SW 1271 (cell line): Measurements from ENCODE around the gene PPP4C.
A peak's percentile ranks its signal among the peaks of the same experiment; 100 is the strongest.
"Not testable (repeated sequence)": the region's sequence is repeated elsewhere in the genome, so short reads cannot be mapped to it uniquely, and the experiment has no call there.

ENCODE experiments used
- DNase-seq, 2 experiments: peaks; one replicate each; lab custom pipeline; 2025; lab: John Stamatoyannopoulos, UW

PPP4C gene

DNA sequence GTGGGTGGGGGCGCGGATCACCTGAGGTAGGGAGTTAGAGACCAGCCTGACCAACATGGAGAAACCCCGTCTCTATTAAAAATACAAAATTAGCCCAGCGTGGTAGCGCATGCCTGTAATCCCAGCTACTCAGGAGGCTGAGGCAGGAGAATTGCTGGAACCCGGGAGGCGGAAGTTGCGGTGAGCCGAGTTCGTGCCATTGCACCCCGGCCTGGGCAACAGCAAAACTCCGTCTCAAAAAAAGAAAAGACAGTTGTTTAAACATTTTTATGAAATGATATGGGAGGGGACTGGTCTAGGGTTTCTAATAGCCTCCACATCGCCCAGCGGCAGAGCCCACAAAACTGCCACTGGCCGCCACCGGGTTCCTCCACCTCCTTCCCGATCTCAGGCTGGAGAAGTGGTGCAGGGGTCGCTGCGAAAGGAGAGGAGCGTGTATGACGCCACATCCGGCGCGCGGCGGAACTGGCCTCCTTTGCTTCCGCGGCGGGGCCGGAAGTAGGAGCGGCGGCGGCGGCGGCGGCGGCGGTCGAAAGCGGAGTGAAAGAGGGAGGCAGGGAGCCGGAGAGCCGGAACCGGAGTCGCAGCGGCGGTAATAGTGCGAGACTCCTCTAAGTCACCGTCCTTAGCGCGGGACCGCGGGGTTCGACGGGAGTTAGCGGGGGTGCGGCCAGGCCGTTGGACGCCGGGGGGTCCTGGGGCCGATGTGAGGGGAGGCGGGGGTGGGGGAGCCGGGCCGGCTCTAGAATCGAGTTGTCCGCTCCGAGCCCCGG lies at the start of gene PPP4C:
TSS of gene PPP4C (plus strand) at position 492 of the 773 bp plus-strand sequence. CDS start 384 bp downstream, outside the sequence.
- peak; percentile 85 to 93 for DNase-seq

DNA sequence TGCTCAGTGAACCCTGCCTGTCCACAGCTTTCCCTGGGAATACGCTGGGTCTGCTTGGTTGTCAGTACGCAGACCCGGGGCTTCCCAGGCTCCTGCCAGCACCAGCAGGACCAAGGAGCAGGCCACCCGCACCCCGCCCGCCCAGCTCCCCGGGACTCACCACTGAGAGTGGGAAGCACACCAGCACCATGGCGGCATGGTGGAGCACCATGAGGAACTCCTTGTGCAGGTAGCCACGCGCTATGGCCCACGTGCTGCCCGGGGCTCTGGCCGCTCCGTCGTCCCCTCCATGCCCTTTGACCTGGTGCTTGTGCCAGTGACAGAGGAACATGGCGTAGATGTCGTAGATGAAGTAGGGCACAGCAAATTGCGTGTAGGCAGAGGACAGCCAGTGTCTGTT lies 49.3 kb upstream of the PPP4C start:
- no peak for DNase-seq

DNA sequence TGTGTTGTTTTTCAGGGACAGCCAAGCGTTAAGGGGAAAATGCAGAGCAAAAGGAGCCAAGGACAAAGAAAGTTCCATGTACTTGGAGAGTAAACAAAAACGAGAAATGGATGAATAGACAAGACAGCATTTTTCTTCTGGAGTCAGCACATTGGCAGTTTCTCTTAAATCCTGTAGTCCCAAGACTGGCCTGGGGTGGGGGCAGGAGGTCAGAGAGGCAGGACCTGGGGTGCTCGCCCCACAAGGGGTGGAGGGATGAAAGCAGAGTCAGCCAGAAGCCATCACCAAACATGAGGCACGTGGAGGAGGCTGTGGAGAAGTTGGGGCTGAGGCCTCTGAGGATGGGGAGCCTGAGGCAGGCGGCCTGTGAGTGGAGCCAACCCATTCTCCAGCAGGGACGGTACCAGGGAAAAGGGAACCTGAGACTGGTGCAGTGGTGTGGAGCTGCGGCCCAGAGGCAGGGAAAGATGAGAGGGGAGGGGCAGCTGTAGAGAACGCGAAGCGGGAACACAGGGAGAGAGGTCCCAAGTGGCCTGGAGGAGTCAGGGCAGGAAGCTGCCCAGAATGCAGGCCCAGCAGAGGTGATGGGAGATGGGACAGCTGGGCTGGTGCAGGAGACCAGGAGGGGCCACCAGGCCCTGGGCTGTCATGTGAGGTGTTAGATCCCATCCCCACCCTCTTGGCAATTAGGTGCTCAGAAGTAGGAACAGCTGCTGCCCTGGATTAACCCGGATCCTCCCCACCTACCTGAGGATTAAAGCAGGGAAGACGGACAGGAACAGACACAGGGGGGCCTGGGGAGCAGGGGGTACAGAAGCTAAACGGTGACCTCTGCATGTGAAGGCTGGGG lies 48.0 kb upstream of the PPP4C start:
- DNase-seq: no peak

DNA sequence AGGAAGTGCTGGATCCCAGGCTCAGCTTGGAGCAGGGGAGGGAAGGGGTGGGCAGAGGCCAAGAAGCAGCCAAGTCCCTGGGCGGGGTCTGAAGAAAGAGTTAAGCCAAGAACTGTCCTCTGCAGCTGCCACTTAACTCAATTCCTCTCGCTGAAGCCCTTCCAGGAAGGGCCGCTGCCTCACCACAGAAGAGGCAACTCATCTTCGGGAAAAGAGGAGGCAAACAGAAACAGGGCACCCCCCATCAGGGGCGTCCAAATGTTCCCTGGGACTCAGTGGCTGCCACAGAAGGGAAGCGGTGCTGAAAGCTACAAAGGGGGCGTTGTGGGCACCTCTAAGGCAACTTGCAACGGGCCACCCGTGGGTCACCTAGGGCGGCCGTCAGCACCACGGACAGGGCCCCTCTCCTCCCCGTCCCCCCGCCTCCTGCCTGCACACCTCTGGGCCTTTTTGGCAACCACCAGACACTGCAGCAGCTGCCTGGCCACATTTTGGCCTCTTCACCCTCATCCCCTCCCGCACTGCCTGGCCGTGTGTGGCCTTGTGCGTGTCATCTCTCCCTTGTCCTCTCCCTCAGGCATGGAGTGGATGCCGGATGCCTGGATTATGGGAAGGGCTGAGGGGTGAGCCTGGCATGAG lies 47.2 kb upstream of the PPP4C start:
- DNase-seq: no peak

DNA sequence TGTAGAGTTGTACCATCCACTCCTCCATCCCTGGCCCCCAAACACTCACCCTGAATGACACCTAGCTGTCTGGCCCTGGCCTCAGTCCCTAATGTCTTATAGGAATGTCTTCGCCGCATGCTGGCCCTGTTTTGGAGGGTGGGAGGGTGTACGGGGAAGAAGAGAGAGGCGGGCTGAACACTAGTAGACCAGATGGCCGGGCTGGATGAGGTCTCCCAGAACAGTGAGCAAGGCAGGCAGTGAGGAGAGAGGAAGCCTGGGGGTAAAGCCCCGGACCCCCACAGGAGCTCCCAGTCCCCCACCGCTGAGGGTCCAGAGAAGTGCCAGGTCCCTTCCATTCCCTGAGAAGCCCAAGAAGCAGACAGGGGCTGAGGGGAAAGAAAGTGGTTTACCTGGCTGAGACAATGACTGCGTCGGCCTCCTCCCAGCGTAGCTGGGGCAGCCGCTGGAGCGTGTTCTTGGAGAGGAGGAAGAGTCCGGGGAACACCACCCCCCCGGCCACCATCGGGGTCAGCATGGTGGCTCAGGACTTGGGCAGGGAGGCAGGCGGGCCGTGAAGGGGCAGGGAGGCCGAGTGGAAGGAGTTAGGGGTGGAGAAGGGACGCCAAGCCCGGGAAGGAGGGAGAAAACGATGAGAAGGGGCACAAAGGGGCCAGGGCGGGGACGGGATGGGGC lies 45.6 kb upstream of the PPP4C start:
- no peak for DNase-seq

DNA sequence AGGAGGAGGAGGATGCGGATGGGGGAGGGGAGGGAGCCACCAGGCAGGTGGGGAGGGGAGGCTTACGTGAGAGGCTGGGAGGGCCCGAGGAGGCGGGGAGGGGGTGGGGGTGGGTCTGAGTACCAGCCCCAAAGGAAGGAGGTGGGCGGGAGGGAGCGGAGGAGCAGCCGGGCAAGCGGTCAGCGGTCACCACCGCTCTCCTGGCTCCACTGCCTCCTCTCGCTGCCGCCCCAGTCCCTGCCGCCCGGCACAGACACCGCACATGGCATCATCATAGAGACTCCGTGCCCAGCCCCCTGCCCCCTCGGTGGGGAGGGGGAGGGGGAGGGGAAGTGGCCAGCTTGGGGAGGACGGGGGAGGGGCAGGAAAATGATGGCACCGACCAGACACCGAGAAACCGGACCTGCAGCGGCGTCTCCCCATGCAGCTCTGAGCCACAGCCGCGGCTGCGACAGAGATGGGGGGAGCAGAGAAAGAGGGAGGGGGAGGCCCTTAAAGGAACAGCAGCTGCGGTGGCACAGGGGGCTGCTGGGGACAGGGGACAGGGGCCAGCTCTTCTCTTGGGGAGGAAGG lies 44.9 kb upstream of the PPP4C start, which contains the start of gene TLCD3B:
TSS of gene TLCD3B (minus strand) at position 431 of the 573 bp plus-strand sequence. CDS start 744 bp downstream, outside the sequence.
- DNase-seq: no peak

GRCh38 chr16:30031477-30031918 lies 44.3 kb upstream of the PPP4C start:
- DNase-seq: no peak

- peak; percentile 57 to 69 for DNase-seq
Measured at GRCh38 chr16:30032083-30032819, 43.5 kb upstream of the PPP4C start.

GRCh38 chr16:30033270-30033669 lies 42.5 kb upstream of the PPP4C start:
- DNase-seq: no peak

DNA sequence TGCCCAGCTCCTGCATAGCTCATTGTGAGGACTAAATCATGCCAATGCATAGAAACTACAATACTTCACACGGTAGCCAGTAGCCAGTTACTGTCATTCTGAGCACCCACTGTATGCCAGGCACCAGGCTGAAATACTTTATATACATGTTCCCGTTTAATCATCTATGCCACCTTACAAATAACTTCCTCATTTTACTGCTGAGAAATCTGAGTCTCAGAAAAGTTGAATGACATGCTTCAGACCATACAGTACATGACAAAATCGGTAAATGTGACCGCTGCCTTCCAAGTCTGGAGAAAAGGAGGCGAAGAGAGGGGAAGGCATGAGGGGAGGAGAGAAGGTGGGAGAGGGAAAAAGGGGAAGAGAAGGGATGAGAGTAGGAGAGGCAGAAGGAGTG lies 35.6 kb upstream of the PPP4C start:
- DNase-seq: no peak

DNA sequence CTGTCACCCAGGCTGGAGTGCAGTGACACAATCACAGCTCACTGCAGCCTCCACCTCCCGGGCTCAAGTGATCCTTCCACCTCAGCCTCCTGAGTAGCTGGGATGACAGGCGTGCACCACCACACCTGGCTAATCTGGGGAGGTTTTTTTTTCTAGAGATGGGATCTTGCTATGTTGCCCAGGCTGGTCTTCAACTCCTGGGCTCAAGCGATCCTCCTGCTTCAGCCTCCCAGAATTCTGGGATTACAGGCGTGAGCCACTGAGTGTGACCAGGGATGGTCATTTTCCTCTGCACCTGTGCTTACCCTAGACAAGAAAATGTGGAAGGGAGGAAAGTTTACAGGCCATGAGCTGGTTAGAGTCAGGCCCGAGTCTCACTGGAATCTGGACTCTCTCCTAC lies 35.1 kb upstream of the PPP4C start:
- not testable (repeated sequence) for DNase-seq

DNA sequence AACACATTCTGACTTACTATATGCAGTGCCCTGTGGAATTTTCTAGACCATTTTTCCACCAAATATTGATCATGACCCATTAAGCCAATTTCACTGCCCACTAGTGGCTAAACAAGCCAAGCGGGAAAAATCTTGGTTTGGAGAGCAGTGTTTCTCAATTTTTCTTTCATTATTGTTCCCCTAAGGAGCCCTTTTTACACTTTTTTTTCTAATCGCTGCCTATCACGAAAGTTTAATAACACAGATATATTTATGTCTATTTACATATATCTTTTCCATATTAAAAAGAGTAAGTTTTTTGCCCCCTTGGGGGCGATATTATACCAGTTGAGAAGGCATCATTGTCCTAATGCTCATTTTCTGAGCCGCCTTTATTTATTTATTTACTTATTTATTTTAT lies 34.0 kb upstream of the PPP4C start:
- peak in 1 of 2 experiments; percentile 37 for DNase-seq

GRCh38 chr16:30046178-30046577 lies 29.6 kb upstream of the PPP4C start:
- no peak for DNase-seq

GRCh38 chr16:30046588-30046987 lies 29.2 kb upstream of the PPP4C start:
- DNase-seq: no peak

GRCh38 chr16:30049871-30050270 lies 25.9 kb upstream of the PPP4C start:
- no peak for DNase-seq

GRCh38 chr16:30051518-30051917 lies 24.3 kb upstream of the PPP4C start:
- peak; percentile 48 to 64 for DNase-seq

GRCh38 chr16:30052671-30053372 lies 23.0 kb upstream of the PPP4C start:
- peak; percentile 88 to 94 for DNase-seq

GRCh38 chr16:30053376-30054015 lies 22.3 kb upstream of the PPP4C start:
- peak in 1 of 2 experiments; percentile 70 for DNase-seq

DNA sequence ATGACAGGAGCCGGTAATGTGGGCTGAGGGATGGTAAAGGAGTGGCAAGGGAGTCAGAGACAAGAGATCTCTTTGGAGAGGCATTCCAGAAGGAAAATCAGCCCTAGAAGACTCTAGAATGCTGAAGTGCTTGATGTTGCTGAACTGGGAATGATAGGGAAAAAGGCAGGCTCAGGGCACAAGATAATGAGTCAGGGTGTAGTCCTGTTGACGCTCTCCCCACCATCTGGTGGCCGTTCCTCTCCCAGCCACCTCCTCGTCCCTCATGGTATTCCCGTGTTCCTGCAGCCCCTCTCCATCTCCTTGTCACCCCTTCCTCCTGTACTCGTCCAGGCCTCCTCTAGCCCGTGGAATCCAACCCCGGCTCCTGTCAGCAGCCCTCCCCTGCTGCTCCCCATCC lies 21.3 kb upstream of the PPP4C start:
- DNase-seq: peak in 1 of 2 experiments; percentile 19
